ENCODE data around the gene IDH3A. TPM values are rescaled to one million over a fixed set of nuclear protein-coding genes. Genes with fewer than 3 reads are reported as not detected.

IDH3A gene
- total RNA-seq, 1 donor from 2014 or later, result 40.2 TPM

DNA sequence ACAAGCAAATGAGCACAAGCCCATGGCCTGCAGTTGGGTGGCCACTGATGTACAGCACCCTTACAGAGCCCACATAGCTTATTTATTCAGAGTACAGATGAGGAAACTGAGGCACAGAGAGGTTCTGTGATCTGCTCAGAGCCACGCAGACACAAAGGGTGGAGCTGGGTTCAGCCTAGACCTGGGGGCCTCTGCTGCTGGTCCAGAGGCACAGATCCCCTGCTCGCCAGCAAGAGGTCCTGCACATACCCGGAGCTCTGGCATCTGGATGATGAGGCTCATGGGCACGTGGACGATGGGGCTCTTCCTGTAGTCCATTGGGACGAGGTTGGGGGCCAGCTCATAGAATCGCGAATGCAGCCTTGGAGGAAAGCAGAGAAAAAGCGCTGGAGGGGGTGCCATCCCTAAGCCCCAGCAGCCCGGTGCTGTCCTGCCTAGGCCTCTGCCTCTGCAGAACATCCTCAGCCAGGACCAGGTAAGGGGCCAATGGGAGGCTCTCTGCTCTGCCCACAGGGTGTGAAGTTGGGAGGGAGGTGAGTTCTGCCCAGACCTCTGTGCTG, 38.2 kb upstream of the IDH3A start:
- H3K4me3 Mint-ChIP-seq (ENCODE audit: unreplicated experiment), result no peak overlapping the region
- TF ChIP-seq, protein P1, sequence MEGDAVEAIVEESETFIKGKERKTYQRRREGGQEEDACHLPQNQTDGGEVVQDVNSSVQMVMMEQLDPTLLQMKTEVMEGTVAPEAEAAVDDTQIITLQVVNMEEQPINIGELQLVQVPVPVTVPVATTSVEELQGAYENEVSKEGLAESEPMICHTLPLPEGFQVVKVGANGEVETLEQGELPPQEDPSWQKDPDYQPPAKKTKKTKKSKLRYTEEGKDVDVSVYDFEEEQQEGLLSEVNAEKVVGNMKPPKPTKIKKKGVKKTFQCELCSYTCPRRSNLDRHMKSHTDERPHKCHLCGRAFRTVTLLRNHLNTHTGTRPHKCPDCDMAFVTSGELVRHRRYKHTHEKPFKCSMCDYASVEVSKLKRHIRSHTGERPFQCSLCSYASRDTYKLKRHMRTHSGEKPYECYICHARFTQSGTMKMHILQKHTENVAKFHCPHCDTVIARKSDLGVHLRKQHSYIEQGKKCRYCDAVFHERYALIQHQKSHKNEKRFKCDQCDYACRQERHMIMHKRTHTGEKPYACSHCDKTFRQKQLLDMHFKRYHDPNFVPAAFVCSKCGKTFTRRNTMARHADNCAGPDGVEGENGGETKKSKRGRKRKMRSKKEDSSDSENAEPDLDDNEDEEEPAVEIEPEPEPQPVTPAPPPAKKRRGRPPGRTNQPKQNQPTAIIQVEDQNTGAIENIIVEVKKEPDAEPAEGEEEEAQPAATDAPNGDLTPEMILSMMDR (IDR thresholded peaks at IDR 0.05; ENCODE audit: partially characterized antibody, unreplicated experiment), result no peak
- H3K9me3 Mint-ChIP-seq (ENCODE audit: unreplicated experiment), result peaks cover 5% of the 10 kb centered on the region
- H3K36me3 Mint-ChIP-seq (ENCODE audit: unreplicated experiment), result no peaks in the 10 kb centered on the region
- DNase-seq, result no peak
- peaks cover 4% of the 10 kb centered on the region for H3K4me1 Mint-ChIP-seq (ENCODE audit: low read depth, unreplicated experiment)
- no peak overlapping the region for H3K27ac Mint-ChIP-seq (ENCODE audit: unreplicated experiment)
- H3K27me3 Mint-ChIP-seq (ENCODE audit: unreplicated experiment), result peaks cover 8% of the 10 kb centered on the region

DNA sequence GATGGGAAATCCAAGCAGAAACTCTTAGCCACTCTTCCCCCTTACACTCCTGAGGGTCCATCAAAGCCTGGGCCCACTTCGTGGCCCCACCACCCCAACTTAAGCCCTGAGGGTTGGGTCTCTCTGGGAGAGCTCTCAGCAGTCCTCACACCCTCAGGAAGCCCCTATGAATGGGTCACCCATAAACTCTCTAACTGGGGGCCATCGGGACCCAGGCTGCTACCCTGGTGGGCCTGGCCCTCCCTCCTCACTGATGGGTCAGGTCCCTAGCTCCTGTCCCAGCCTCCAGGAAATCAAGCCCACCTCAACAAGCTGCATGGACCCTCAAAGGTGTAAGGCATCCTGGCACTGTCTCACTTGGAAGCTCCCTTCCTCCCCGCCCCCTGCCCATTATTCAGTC, 37.4 kb upstream of the IDH3A start:
- TF ChIP-seq, protein P1 (IDR thresholded peaks at IDR 0.05; ENCODE audit: partially characterized antibody, unreplicated experiment), result no peak
- no peak for DNase-seq
- Mint-ChIP-seq H3K27me3 (ENCODE audit: unreplicated experiment) (peaks cover 5% of the 10 kb centered on the region), H3K27ac (ENCODE audit: unreplicated experiment) (no peak overlapping the region), H3K4me1 (ENCODE audit: low read depth, unreplicated experiment) (peaks cover 4% of the 10 kb centered on the region), H3K4me3 (ENCODE audit: unreplicated experiment) (no peak overlapping the region), H3K9me3 (ENCODE audit: unreplicated experiment) (peaks cover 3% of the 10 kb centered on the region), H3K36me3 (ENCODE audit: unreplicated experiment) (no peaks in the 10 kb centered on the region)

DNA sequence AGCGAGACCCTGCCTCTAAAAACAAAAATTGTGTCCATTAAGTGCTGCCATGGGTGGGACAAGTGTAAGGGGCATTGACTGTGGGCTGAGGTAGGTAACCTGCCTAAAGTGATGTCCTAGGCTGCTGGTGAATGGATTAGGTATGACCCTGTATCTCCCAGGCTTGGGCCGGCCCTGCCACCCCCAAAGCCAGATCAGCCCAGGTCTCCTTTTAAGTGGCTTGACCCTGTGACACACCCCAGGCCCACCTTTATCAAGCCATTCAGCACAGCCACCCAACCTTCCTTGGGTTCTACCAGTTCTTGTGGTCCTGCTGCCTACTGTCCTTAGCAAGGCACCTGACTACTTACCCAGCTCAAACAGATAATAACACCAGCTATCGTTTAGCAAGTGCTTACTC, 36.6 kb upstream of the IDH3A start:
- no peaks in the 10 kb centered on the region for H3K36me3 Mint-ChIP-seq (ENCODE audit: unreplicated experiment)
- peaks cover 5% of the 10 kb centered on the region for H3K27me3 Mint-ChIP-seq (ENCODE audit: unreplicated experiment)
- TF ChIP-seq, protein P1 (IDR thresholded peaks at IDR 0.05; ENCODE audit: partially characterized antibody, unreplicated experiment), result no peak
- peaks cover 8% of the 10 kb centered on the region for H3K4me1 Mint-ChIP-seq (ENCODE audit: low read depth, unreplicated experiment)
- H3K9me3 Mint-ChIP-seq (ENCODE audit: unreplicated experiment), result peaks cover 2% of the 10 kb centered on the region
- no peak overlapping the region for H3K4me3 Mint-ChIP-seq (ENCODE audit: unreplicated experiment)
- DNase-seq, result no peak
- no peak overlapping the region for H3K27ac Mint-ChIP-seq (ENCODE audit: unreplicated experiment)

DNA sequence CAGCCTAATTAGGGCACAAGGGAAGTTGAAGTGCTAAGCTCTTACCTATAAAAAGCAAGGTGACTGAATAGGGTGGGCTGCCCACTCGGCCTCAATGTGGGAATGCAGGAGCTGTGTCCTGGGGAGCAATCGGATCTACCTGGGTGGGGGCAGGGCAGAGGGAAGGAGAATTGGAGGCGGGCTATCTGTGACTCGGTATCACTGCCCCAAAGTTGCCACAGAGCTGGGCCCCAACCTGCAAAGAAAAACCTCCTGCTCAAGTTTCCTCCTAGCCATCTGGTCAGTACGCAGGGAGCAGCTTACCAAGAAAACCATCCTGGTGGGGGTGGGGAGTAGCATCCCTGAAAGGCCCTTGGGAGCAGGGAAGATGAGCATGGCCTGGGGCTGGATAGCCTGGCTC, 28.6 kb upstream of the IDH3A start:
- peak overlapping the region; percentile 78 for H3K4me3 Mint-ChIP-seq (ENCODE audit: unreplicated experiment)
- H3K27me3 Mint-ChIP-seq (ENCODE audit: unreplicated experiment), result peaks cover 2% of the 10 kb centered on the region
- no peaks in the 10 kb centered on the region for H3K36me3 Mint-ChIP-seq (ENCODE audit: unreplicated experiment)
- peaks cover 43% of the 10 kb centered on the region for H3K4me1 Mint-ChIP-seq (ENCODE audit: low read depth, unreplicated experiment)
- peak overlapping the region; percentile 72 for H3K27ac Mint-ChIP-seq (ENCODE audit: unreplicated experiment)
- peak; percentile 57 for DNase-seq
- peaks cover 2% of the 10 kb centered on the region for H3K9me3 Mint-ChIP-seq (ENCODE audit: unreplicated experiment)
- TF ChIP-seq, protein P1 (IDR thresholded peaks at IDR 0.05; ENCODE audit: partially characterized antibody, unreplicated experiment), result no peak

DNA sequence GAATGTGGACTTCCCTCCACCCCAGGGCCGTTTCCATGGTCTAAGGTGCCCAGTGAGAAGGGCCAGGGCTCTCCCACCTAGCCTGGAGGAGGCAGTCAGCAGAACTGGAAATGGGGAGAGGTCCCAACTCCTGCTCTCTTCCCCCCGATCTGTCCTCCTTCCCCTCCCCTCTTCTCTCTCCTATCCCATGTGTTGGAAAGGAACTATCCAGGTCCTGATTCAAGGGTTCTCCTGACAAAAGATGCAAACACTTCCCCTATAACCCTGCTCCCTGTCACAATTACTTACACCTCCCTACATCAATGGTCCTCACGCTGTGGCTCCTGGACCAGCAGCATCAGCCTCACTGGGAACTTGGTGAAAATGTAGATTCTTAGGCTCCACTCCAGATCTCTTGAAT, 23.9 kb upstream of the IDH3A start:
- peaks cover 8% of the 10 kb centered on the region for H3K27me3 Mint-ChIP-seq (ENCODE audit: unreplicated experiment)
- H3K4me1 Mint-ChIP-seq (ENCODE audit: low read depth, unreplicated experiment), result peaks cover 47% of the 10 kb centered on the region
- peak overlapping the region; percentile 20 for H3K27ac Mint-ChIP-seq (ENCODE audit: unreplicated experiment)
- peaks cover 2% of the 10 kb centered on the region for H3K9me3 Mint-ChIP-seq (ENCODE audit: unreplicated experiment)
- TF ChIP-seq, protein P1 (IDR thresholded peaks at IDR 0.05; ENCODE audit: partially characterized antibody, unreplicated experiment), result no peak
- H3K4me3 Mint-ChIP-seq (ENCODE audit: unreplicated experiment), result no peak overlapping the region
- DNase-seq, result no peak
- H3K36me3 Mint-ChIP-seq (ENCODE audit: unreplicated experiment), result no peaks in the 10 kb centered on the region

All from glutamatergic neuron (in vitro differentiated cells).